GM03348 (cell line): ENCODE results near the gene UBAC2.

Experiments used
- DNase-seq: peaks from one replicate; pipeline ENCODE4 v3.0.0; 2012; ENCODE audit warnings: low spot score

Gene UBAC2, protein sequence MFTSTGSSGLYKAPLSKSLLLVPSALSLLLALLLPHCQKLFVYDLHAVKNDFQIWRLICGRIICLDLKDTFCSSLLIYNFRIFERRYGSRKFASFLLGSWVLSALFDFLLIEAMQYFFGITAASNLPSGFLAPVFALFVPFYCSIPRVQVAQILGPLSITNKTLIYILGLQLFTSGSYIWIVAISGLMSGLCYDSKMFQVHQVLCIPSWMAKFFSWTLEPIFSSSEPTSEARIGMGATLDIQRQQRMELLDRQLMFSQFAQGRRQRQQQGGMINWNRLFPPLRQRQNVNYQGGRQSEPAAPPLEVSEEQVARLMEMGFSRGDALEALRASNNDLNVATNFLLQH

DNA sequence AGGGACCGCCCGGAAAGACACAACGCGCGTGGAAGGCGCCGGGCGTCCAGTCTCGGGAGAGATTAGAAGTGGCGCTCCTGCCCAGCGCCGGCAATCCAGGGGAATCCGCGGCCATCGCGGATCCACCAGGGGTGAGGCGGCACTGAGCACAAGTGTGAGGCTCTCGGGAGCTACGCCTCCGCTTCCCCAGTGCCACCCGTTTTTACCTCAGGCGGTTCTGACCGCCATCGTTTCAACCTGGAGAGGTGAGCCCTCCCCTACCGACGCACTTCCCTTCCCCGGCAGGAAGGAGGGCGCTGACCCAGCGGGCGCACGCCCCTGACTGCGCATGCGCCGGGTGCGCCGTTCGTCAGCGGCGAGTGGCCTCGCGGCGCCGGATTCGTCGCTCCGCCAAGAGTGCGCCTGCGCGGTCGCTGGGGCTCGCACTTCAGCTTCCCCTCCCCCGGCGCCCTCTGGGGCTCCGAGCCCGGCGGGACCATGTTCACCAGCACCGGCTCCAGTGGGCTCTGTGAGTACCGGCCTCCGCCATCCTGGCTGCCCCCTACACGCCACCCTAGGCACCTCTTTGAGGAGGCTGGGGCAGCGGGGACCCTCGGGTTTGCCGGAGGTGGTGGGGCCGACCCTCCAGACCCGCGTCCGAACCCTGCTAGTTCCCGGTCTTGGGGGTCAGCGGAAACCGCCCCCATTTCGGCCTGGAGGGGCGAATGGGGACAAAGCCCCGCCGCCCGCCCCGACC is at the start of gene UBAC2:
UBAC2 (plus strand) TSS at position 423 of the 736 bp plus-strand sequence; CDS start at position 478, 55 bp downstream.
- DNase-seq = peak; percentile 100

DNA sequence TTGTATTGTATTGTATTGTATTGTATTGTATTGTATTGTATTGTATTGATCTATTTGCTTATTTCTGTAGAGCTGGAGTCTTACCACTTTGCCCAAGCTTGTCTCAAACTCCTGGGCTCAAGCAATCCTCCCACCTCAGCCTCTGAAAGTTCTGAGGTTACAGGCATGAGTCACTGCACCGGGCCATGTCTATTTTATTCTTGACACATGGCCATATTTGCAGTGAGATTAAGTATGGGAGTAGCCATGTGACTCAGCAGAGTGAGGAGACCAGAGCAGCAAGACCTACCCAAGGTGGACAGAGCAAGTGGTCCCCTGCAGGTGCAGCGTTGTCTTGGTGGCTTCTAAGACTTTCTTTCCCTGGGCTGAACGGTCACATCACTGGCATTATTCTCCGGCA is 49.1 kb upstream of the UBAC2 start:
- peak; percentile 55 for DNase-seq

DNA sequence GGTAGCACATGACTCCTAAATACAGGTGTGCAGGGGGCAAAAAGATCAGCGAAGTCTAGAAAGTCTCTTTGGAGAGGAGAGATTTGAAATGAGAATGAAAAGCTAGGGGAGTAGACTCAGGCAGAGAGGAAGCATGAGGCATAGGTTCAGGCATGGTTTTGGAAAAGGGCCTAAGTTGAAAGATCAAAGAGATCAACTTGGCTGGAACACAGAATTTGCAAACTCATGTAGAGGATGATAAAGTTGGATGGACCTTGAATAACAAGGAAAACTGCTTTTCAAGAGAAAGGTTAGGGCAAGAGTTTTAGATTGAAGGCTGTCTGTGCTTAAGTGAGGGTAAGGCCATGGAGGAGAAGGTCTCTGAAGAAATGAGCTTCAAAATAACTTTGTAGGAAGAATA is 47.4 kb upstream of the UBAC2 start:
- peak; percentile 24 for DNase-seq

DNA sequence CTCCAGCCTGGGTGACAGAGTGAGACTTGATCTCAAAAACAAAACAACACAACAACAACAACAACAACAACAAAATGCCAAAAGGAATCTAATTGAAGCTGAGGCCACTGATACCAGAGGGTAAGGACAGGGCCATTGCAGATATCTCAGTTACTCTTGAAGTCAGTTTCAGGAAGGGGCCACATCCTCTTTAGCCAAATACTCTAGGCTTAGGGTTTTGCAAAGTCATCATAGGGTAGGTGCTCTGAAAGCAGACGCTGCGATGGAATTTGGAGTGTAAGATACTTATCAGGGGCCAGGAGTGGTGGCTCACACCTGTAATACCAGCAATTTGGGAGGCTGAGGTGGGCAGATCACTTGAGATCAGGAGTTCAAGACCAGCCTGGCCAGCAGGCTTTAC is 46.6 kb upstream of the UBAC2 start:
- no peak for DNase-seq

DNA sequence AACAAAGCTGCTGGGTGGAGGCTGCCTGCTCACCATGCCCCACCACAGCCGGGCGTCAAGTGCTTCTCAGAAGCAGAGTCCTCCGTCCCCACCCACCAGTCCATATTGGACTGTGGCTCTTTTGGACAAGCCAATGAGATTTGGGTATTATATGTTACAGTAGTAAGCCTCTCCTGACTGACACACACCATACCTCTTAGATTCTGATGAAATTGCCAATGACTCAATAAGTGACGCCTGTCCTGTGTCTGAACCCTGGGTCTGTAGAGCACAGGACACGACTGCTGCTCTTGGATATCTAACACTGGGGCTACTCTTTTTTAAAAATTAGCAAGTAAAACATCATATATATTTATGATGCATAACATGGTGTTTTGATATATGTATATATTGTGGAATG is 44.8 kb upstream of the UBAC2 start:
- no peak for DNase-seq

DNA sequence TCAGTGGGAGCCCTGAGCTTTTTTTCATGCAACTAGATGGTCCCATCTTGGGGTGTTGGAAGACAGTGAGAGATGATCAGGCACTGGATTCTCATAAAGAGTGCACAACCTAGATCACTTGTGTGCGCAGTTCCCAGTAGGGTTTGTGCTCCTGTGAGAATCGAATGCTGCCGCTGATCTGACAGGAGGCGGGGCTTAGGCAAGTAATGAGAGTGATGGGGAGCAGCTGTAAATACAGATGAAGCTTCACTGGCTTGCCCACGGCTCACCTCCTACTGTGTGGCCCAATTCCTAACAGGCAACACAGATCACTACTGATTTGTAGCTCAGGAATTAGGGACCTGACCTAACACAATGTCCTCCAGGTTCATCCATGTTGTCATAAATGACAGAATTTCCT is 43.6 kb upstream of the UBAC2 start:
- no peak for DNase-seq

DNA sequence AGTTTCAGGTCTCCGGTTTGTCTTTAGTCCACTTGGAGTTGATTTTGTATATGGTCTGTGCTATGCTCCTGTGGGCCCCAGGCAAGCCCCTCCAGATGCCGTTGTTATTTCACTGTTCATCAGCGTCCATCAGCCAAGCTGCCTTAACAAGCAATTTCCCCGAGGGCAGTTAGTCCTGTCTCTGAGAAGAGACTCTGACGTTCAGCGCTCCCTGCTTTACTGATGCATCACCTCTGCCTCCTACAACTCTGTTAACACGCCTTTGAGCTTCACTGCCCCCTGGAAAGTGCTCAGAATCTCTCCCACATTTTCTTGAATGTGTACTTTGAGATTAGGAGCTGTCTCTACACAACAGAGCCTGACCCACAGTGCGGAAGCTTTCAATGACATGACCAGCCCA is 41.8 kb upstream of the UBAC2 start:
- DNase-seq = no peak

DNA sequence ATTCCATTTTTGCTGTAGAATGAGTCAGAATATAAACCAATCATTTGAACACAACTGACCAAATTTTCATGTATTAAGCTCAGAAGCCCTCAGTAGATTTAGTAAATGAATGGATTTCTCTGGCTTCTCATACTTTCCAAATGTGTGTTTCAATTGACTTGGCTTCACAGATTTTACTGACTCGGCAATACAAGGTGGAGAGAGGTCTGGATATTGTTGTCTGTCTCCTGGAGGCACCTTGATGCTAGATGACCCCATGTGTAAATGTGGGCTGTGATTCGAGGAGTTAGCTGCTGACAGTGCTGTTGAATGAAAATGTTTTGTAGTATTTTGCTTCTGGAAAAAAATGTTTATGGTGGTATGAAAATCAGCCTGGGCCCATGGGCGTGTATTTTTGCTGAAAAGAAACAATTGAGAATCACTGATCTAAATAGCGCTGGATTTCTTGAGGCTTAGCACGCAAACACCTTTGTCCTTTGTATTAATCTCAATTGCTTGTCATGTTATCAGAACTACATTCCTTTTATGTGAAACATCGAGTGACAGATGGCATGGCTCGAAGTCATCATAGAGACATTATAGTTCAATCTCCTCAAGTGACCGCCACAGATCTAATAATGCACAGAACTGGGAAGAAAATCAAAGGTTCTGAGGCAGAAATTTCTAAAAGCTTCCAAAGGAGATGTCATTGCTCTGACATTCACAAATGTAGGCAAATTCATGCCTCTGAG is 41.2 kb upstream of the UBAC2 start:
- DNase-seq = no peak

DNA sequence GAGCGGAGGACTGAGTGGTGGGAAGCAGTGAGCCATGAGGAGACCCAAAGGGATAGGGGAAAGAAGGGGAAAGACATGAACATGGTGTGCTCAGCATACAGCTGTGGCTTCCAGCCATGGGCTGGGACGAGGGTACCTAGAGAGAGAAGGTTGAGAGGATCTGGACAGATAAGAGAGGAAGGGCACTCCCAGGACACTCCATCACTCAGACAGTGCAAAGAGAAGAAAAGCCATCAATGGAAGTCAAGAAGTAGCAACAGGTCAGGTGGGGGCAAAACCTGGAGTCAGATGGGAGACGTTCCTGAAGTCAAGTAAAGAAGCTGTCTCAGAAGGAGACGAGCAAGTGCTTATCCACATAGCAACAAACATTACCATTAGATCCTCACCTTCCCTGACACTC is 40.2 kb upstream of the UBAC2 start:
- DNase-seq = no peak

DNA sequence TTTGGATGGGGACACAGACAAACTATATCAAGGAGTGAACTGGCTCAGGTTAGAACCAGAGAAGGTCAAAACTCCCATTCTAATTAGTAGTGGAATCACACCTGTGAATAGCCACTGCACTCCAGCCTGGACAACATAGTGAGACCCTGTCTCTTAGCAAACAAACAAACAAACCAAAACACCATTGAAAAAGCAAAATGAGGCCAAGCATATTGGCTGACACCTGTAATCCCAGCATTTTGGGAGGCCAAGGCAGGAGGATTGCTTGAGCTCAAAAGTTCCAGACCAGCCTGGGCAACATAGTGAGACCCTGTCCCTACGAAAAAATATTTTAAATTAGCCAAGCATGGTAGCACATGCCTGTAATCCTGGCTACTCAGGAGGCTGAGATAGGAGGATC is 39.1 kb upstream of the UBAC2 start:
- no peak for DNase-seq

DNA sequence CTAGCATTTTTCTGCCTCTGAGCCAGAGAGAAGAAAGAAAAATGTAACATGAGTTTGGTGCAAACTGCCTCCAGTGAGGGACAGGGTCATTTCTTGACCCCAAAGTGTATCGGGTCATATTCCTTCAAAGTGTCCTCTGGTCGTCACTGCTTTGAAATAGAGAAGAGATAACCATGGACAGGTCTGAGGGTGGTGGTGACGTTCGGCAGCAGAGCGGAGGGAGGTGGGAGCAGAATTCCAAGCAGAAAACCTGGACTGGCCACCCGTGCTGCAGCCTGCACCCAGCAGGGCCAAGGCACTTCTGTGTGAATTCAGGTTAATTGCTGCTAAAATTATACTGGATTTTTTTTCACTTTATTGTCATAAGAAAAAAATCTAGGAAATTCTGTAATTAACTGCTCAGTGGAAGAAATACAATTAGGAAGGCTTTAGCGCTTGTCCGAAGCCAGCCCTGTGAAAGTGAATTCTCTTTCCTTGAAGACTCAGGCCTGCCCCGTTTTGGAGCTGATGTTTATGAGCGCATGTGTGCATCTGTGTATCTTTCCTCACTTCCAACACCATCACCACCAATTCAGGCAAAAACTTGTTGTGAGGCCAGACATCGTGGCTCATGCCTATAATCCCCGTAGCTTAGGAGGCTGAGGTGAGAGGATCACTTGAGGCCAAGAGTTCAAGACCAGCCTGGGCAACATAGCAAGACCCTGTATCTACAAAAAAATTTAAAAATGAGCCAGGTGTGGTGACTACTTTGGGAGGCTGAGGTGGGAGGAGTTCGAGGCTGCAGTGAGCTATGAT is 37.9 kb upstream of the UBAC2 start:
- no peak for DNase-seq

DNA sequence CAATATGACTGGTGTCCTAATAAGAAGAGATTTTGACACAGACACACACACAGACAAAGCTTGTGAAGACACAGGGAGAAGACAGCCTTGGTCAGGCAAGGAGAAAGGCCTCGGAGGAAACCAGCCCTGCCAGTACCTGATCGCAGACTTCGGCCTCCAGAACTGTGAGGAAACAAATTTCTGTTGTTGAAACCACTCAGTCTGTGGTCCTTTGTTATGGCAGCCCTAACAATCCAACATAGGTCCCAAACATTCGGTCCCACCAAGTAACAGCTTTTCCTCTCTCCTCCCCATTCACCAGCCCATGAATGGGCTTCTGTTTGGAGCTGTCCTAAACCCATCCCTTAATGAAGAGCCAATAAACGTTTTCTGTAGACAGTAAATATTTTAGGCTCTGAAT is 36.4 kb upstream of the UBAC2 start:
- DNase-seq = no peak

DNA sequence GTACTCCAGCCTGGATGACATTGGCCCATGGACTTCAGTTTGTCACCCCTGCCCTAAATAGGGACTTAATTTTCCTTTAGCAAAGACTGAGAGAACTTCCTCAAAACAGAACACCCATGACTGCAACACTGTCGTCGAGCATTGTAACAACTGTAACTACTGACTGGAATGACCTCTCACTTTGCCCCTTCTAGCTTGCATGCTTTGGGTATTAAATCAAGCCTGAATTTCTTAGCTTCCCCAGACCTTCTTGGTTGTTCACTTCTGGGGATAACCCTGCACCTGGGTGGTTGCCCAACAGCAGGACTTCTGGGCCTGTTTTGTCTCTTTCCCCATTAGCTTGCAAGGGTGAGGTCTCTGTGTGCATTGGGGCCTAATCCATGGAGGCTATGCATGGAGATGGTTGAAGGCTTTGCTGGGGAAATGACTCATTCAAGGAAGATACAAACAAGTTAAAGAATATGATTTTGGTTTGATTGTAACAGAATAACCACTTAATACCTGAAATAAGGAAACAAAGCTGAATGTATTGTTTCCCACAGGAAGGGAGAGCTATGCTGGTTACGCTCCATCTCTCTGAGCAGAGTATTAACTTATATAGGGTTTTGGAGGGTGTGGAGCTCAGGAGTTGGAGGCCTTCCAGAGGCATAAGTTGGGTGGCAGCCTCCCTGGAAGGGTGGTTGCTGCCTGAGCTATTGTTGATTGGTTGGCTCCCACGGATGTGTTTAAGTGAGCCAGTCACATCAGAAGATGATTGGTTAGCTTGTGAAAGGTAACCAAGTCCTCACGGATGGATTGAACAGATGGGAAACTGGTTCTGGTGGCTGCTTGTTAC is 34.7 kb upstream of the UBAC2 start:
- DNase-seq = no peak

DNA sequence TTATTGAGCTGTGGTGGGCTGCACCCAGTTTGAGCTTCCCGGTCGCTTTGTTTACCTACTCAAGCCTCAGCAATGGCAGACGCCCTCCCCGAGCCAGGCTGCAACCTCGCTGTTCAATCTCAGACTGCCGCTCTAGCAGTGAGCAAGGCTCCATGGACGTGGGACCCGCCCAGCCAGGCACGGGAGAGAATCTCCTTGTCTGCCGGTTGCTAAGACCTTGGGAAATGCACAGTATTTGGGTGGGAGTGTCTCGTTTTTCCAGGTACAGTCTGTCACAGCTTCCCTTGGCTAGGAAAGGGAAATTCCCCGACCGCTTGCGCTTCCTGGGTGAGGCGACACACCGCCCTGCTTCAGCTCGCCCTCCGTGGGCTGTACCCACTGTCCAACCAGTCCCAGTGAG is 27.7 kb upstream of the UBAC2 start:
- no peak for DNase-seq

DNA sequence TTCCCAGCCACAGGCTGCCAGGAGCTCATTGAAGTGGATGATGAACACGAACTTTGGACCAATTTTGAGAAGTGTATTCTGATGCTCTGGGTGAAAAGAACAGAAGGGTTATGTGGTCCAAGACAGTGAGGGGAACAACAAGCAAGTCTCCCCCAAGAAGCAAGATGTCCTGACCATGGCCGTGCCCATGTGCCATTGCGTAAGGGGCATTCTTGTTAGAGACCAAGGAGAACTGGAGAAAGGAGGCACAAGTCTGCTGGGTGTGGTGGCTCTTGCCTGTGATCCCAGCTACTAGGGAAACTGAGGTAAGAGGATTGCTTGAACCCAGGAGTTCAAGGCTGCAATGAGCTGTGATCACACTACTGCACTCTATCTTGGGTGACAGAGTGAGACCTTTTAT is 27.0 kb upstream of the UBAC2 start:
- DNase-seq = no peak

DNA sequence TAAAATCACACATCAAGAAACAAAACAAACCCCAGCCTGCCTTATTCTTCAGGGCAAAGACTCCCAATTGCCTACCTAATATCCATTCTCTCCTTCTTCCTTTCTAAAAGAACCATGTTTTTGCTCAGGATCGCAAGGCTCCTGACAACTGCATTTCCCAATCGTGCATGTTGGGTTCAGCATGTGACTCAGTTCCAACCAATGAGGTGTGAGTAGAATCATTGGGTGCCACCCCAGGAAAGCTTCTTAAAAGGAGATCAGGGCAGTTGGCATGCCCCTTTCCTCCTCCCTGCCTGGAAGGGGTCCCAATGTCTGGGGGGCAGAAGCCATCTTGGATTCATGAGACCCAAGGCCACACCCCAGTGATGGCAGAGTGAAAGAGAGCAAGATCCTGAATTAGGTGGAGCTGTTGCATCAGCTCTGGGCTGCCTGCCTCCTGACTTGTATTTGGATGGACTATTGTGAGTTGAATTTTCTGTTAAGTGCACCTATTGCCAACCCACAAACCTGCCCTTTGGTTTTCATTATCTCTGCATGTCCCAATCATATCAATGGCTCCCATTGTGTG is 26.0 kb upstream of the UBAC2 start:
- DNase-seq = no peak

DNA sequence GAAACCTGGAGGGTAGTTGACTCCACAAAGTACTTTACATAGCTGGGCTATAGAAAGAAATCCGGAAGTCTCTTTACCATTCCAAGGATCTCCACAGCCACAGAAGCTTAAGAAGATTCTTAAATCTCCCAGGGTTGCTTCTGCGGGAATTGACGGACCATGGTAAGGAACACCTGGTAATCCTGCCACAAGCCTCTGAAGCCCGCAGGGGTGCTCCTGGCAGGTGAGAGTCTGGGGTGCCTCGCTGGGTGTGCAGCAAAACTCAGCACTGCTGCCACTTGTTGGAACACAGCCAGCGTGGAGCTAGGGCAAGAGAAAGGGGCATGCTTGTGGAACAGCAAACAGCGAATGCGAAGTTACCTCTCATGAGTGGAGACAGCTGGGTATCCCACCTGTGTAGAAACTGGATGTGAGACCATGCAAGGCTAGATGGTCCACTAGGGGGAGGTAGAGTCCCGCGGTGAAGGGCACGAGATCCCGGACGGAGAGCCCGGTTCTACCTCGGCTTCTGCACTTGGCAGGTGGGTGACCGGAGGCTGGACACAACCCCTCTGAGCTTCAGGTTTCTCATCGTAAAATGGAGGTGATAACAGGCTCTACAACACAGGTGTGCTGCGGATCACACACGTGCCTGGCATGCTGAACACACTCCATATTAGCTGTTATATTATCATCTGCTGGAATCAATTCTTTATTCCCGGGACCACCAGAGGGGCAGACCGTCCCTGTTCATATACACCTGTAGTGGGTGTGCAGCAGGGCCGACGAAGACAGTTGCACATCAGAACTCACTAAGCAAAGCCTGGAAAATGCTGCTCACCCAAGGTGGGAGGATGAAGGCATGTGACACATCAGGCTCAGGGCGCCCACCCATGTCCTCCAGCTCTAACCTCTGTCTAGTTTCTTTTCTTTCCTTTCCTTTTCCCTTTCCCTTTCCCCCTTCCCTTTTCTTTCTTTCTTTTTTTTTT is 24.1 kb upstream of the UBAC2 start:
- peak; percentile 88 for DNase-seq

DNA sequence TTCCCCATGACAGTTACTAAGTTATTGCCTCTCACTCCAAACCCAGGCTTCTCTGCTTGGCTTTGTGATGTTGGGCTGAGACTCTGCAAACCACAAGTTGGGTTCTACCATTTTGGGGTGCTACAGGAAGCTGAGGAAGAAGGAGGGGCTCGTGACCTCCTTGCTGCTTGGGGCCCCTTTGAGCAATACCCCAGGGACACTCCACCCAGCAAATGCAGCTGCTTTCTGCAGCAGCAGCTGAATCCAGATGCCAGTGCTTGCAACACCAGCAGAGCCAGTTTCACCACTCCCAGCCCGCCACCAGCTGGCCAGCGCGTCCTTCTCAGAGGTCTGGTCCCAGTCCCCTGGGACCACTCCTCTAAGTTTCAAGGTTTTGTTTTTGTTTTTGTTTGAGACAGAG is 22.0 kb upstream of the UBAC2 start:
- no peak for DNase-seq

DNA sequence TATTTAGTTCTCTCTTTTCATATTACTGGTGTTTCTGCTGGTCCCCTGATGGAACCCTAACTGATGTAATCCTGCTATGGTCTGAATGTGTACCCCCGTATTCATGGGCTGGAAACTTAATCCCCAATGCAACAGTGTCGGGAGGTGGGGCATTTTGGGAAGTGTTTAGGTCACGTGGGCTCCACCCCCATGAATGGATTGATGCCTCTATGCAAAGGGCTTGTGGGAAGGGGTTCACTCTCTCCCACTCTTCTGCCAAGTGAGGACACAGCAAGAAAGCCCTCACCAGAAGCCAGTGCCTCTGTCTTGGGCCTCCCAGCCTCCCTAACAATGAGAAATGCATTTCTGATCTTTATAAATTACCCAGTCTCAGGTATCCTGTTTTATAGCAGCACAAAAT is 21.2 kb upstream of the UBAC2 start:
- no peak for DNase-seq

DNA sequence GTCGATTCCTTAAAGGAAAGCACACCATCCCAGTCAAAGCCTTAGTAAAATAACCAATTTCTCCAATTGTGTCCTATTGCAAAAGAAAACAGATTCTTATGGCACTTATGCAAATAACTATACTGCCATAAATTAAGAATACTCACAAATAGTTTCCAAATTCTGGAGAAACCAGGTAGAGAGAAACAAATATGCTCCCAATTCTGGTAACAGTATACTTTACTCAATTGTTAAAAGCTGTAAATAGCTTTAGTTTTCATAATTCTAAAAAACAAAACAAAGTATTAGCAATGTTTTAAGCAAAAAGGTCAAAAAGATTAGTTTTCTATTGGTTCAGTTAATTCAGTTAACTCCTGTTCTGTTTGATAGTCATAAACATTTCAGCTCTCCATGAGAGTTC is 18.2 kb upstream of the UBAC2 start:
- no peak for DNase-seq
